A549 (cell line): Measurements from ENCODE around the gene NTN1. TPM values are rescaled to one million over a fixed set of nuclear protein-coding genes. Genes with fewer than 3 reads are reported as not detected.

Experiments
- ATAC-seq, 2 experiments: fragments of 200-7000 bp in 1 of 2; fragments of >200 bp in 1 of 2; cut with Nextera tagmentation in 1 of 2; cut with Tn5 transposase in 1 of 2; 3 replicates each; pipeline versions ENCODE4 v1.8.0 to v1.9.1; 2018 to 2020; ENCODE audit warnings: mild to moderate bottlenecking in 1 of 2, moderate library complexity in 1 of 2
- CTCF ChIA-PET: fragments of 300-600 bp; sonication (Branson Sonifier 250); formaldehyde crosslinking; extraction: SDS; loops from one replicate; lab custom pipeline; 2021; ENCODE audit warnings: antibody characterized with exemption, inconsistent platforms; lab: Yijun Ruan, JAX
- POLR2A ChIA-PET: fragments of 350-600 bp; formaldehyde crosslinking; extraction: SDS; loops from one replicate; lab custom pipeline; 2021; ENCODE audit warnings: antibody characterized with exemption, inconsistent platforms; lab: Yijun Ruan, JAX
- DNase-seq, 2 experiments: peaks; one replicate each; pipeline versions ENCODE4 v3.0.0 to v3.0.0-alpha.2; 2011 to 2016; ENCODE audit warnings: low read depth in 1 of 2, low spot score in 1 of 2
- FAIRE-seq: peaks from 2 replicates; lab custom pipeline; 2011; peaks lifted over from hg19 to GRCh38; lab: Jason Lieb, UNC
- H3K27ac ChIP-seq, 2 experiments: fragments of >200 bp; sonication (Bioruptor Twin); formaldehyde crosslinking; 3 replicates each; pipeline ENCODE4 v1.5.1; 2016 to 2017
- H3K4me1 ChIP-seq: fragments of >200 bp; sonication (Bioruptor Twin); formaldehyde crosslinking; 3 replicates; pipeline ENCODE4 v1.6.1; 2016
- H3K4me2 ChIP-seq: fragments of >200 bp; sonication (Bioruptor Twin); formaldehyde crosslinking; 3 replicates; pipeline ENCODE4 v1.6.1; 2016
- H3K4me3 ChIP-seq: fragments of >200 bp; sonication (Bioruptor Twin); formaldehyde crosslinking; 3 replicates; pipeline ENCODE4 v1.5.1; 2016
- H3K9me3 ChIP-seq: fragments of >200 bp; sonication (Bioruptor Twin); formaldehyde crosslinking; 3 replicates; pipeline ENCODE4 v1.6.1; 2016
- ATOH8 ChIP-seq: fragments of 250-450 bp; sonication (Bioruptor Pico); IDR thresholded peaks from 2 replicates; pipeline ENCODE4 v1.5.0; 2020; ENCODE audit warnings: low read depth, mild to moderate bottlenecking, moderate library complexity
- BCL3 ChIP-seq: fragments of >200 bp; sonication (Bioruptor Twin); formaldehyde crosslinking; IDR thresholded peaks from 3 replicates; pipeline ENCODE4 v1.6.1; 2016
- CBX2 ChIP-seq: fragments of 200-600 bp; sonication (generic); IDR thresholded peaks from 2 replicates; pipeline ENCODE4 v1.6.1; 2016; ENCODE audit warnings: low read depth, mild to moderate bottlenecking, borderline replicate concordance
- CHD4 ChIP-seq: fragments of 200-600 bp; sonication (generic); IDR thresholded peaks from 2 replicates; pipeline ENCODE4 v1.6.1; 2016; ENCODE audit warnings: antibody characterized with exemption, mild to moderate bottlenecking, borderline replicate concordance
- CTCF ChIP-seq: fragments of >200 bp; sonication (Bioruptor Twin); formaldehyde crosslinking; IDR thresholded peaks from 3 replicates; pipeline ENCODE4 v1.5.1; 2016
- E2F6 ChIP-seq: IDR thresholded peaks from 2 replicates; pipeline ENCODE4 v1.6.1; 2012; ENCODE audit warnings: low read depth, borderline replicate concordance
- EHMT2 ChIP-seq: fragments of 200-600 bp; sonication (generic); IDR thresholded peaks from 2 replicates; pipeline ENCODE4 v1.6.1; 2016; ENCODE audit warnings: antibody characterized with exemption, low read depth, mild to moderate bottlenecking, moderate library complexity
- FOSB ChIP-seq: fragments of 250-450 bp; sonication (Bioruptor Pico); IDR thresholded peaks from 2 replicates; pipeline ENCODE4 v1.5.0; 2020; ENCODE audit warnings: mild to moderate bottlenecking, moderate library complexity
- FOSL2 ChIP-seq, 2 experiments: fragments of 450-650 bp in 1 of 2; fragments of >200 bp in 1 of 2; sonication (Bioruptor Twin) in 1 of 2; formaldehyde crosslinking; IDR thresholded peaks; 2 replicates each; pipeline versions ENCODE4 v1.5.0 to v1.6.1; 2016 to 2020; ENCODE audit warnings: mild to moderate bottlenecking in 1 of 2, moderate library complexity in 1 of 2
- HES2 ChIP-seq: fragments of >200 bp; sonication (Bioruptor Twin); formaldehyde crosslinking; IDR thresholded peaks from 2 replicates; pipeline ENCODE4 v1.6.1; 2016
- HOXB5 ChIP-seq: fragments of 250-450 bp; sonication (Bioruptor Pico); IDR thresholded peaks from 2 replicates; pipeline ENCODE4 v1.5.0; 2020; ENCODE audit warnings: mild to moderate bottlenecking, moderate library complexity
- MAX ChIP-seq: IDR thresholded peaks from 2 replicates; pipeline ENCODE4 v1.6.1; 2012
- PHF8 ChIP-seq: fragments of 200-600 bp; sonication (generic); IDR thresholded peaks from 2 replicates; pipeline ENCODE4 v1.6.1; 2016; ENCODE audit warnings: low read depth, mild to moderate bottlenecking, antibody characterized with exemption, moderate library complexity, borderline replicate concordance
- RAD21 ChIP-seq, 2 experiments: fragments of >200 bp in 1 of 2; sonication (Bioruptor Twin) in 1 of 2; formaldehyde crosslinking in 1 of 2; IDR thresholded peaks in 1 of 2; conservative IDR thresholded peaks in 1 of 2; 2 replicates in 1 of 2; 3 replicates in 1 of 2; pipeline ENCODE4 v1.6.1; 2012 to 2018; ENCODE audit warnings: inconsistent platforms in 1 of 2
- RARB ChIP-seq: fragments of 250-450 bp; sonication (Bioruptor Pico); IDR thresholded peaks from 2 replicates; pipeline ENCODE4 v1.8.0; 2021; ENCODE audit warnings: mild to moderate bottlenecking, moderate library complexity
- TFCP2L1 ChIP-seq: fragments of 250-450 bp; sonication (Bioruptor Pico); IDR thresholded peaks from 2 replicates; pipeline ENCODE4 v1.5.0; 2021; ENCODE audit warnings: mild to moderate bottlenecking
- ZFP36 ChIP-seq: fragments of 450-650 bp; IDR thresholded peaks from 2 replicates; pipeline ENCODE4 v1.6.1; 2014; ENCODE audit warnings: borderline replicate concordance; ENCODE audit not compliant: partially characterized antibody
- ZNF302 ChIP-seq: fragments of 250-450 bp; sonication (Bioruptor Pico); IDR thresholded peaks from 2 replicates; pipeline ENCODE4 v1.9.0; 2021; ENCODE audit warnings: inconsistent platforms, mild to moderate bottlenecking, moderate library complexity
- WGBS: methylation state at CpG from one replicate; pipeline ENCODE4 v1.1.6; 2017; ENCODE audit errors: missing lambda C conversion rate; 5-methylcytosine and 5-hydroxymethylcytosine counted together
- polyA plus RNA-seq, 4 experiments: library from polyadenylated mRNA; depleted of rRNA in 3 of 4; stranded (reverse); fragments of >200 nt; fragmentation: RNase III in 1 of 4; extraction: RNeasy Plus Mini Kit Qiagen cat#74134 plus additional on column Dnase treatment in 1 of 4; gene quantifications; 2 replicates in 3 of 4; 3 replicates in 1 of 4; pipeline ENCODE4 v1.2.3, GENCODE V29; 2011 to 2017

NTN1 gene
- polyA plus RNA-seq, 2 of the 4 experiments (the other 2 are of a cell fraction): 0.12 to 0.13 TPM

- FAIRE-seq (no peak), ATAC-seq (no peak)
- no peak overlapping the region for H3K4me3 ChIP-seq
- H3K27ac ChIP-seq: no peak overlapping the region
- H3K9me3 ChIP-seq: no peaks in the 10 kb centered on the region
- CTCF ChIA-PET: interaction anchor here (1.3 kb wide), 1 partner anchor 19 kb away, joined by 6 read pairs; no protein-coding TSS in a partner anchor
- H3K4me2 ChIP-seq: no peak overlapping the region
- peaks cover 7% of the 10 kb centered on the region; the same call in 1 of the 3 replicates for H3K4me1 ChIP-seq
- WGBS: 28% methylated on average over 3 of the region's 3 CpGs
- TF ChIP-seq FOSB: no peak
- TF ChIP-seq HOXB5 (CRISPR knock-in tag): no peak
- TF ChIP-seq RAD21 (conservative IDR thresholded peaks at IDR 0.05 in 1 of 2, IDR thresholded peaks at IDR 0.05 in 1 of 2): no peak
- TF ChIP-seq FOSL2 (IDR thresholded peaks at IDR 0.05): no peak
- no peak for TF ChIP-seq FOSL2 (CRISPR knock-in tag; IDR thresholded peaks at IDR 0.05)
- no peak for TF ChIP-seq CTCF
- TF ChIP-seq, all 56 proteins: peak for 0
- DNase-seq: no peak
- POLR2A ChIA-PET: no interaction called here
Observed at GRCh38 chr17:9016941-9017552, 4.3 kb upstream of the NTN1 start.

GRCh38 chr17:9018726-9019125 is 2.6 kb upstream of the NTN1 start:
- 41% methylated on average over 4 of the region's 4 CpGs for WGBS
- POLR2A ChIA-PET: no interaction called here

More at GRCh38 chr17:9018726-9019125, 2.6 kb upstream of the NTN1 start:
- no peak overlapping the region for H3K4me3 ChIP-seq
- no peak overlapping the region for H3K27ac ChIP-seq
- CTCF ChIA-PET: interaction anchor here (2.1 to 3.2 kb wide), 2 partner anchors 9 to 21 kb away, joined by 7 to 18 read pairs; no protein-coding TSS in a partner anchor
- FAIRE-seq (no peak), ATAC-seq (no peak), DNase-seq (no peak)
- H3K4me2 ChIP-seq: no peak overlapping the region
- peaks cover 14% of the 10 kb centered on the region; the same call in 1 of the 3 replicates for H3K4me1 ChIP-seq
- TF ChIP-seq HES2 (no peak), RARB (no peak), ZFP36 (no peak), E2F6 (no peak), CHD4 (no peak), BCL3 (no peak), CBX2 (no peak), TFCP2L1 (CRISPR knock-in tag) (no peak), ATOH8 (CRISPR knock-in tag) (no peak), ZNF302 (no peak), MAX (no peak), EHMT2 (no peak), PHF8 (no peak), RAD21 (conservative IDR thresholded peaks at IDR 0.05 in 1 of 2, IDR thresholded peaks at IDR 0.05 in 1 of 2) (no peak)
- no peaks in the 10 kb centered on the region for H3K9me3 ChIP-seq
